Activated CD8-positive, alpha-beta memory T cell treated with anti-CD3 and anti-CD28 coated beads for 24 hours (primary cell): Measurements from ENCODE around the gene TRHDE.
"Not testable (repeated sequence)": the region's sequence is repeated elsewhere in the genome, so short reads cannot be mapped to it uniquely, and the experiment has no call there.

Experiments
- DNase-seq: peaks from one replicate; pipeline ENCODE4 v3.0.0-alpha.2; 2020

The TRHDE gene

GRCh38 chr12:72453550-72453949, 181.4 kb downstream of the TRHDE start:
- DNase-seq, result no peak

DNA sequence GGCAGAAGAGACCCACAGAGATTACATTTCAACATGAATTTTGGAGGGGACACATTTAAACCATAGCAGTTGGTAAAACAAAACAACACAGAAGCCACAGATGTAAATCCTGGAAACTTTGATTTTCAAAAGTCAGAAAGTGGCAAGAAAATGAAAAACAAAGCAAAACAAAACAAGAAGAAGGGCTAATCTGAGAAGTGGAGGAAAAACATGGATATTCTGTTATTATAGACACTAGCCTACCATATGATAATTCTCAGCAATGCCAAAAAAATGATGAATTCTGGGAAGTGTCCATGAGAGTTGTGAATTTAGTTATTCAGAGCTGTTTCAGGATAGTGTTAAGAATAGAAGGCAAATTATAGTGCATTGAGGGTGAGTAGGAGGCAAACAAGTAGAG, 192.3 kb downstream of the TRHDE start:
- DNase-seq, result no peak

GRCh38 chr12:72465155-72465554, 193.0 kb downstream of the TRHDE start:
- DNase-seq, result no peak

- DNase-seq, result no peak
Measured at GRCh38 chr12:72465940-72466630, 193.9 kb downstream of the TRHDE start.

GRCh38 chr12:72467985-72468384, 195.8 kb downstream of the TRHDE start:
- DNase-seq, result no peak

DNA sequence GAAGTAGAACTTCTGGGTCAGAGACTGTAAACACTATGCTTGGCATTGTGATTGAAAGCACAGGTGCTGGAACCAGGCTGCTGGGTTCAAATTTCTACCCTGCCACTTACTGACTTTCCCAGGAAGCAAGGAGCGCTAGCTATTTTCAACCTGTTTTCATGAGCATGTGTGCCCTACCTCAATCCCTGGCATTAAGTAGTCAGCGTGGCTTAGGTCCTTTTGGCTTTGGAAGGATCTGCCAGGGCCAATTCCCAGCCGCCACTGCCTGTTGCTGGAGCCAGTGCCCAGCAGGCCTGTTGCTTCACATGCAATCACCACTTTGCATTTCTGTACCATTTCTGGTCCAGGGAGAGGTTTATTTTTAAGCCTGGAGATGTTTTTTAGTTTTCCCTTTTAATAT, 196.3 kb downstream of the TRHDE start:
- no peak for DNase-seq

- DNase-seq, result no peak
Measured at GRCh38 chr12:72471806-72472205, 199.6 kb downstream of the TRHDE start.

DNA sequence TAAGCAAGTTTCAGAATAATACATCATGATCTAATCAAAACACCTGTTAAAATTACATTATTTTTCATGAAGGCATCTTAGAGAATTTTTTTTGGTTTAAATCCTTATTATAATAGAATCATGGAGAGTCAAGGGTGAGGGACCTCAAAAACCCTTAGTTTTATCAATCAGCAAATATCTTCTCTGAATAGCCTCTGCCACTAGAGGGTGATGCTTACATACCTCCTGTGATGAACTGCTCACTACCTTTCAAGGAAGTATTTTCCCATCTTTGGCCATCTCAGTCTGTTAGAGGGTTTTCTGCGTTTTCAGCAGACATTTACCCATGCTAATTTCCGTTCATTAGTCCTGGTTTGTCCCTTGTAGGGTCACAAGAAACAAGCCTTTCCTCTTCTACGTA, 200.2 kb downstream of the TRHDE start:
- DNase-seq, result no peak

- DNase-seq, result no peak
Measured at GRCh38 chr12:72476301-72476700, 204.1 kb downstream of the TRHDE start.

GRCh38 chr12:72485017-72485701, 213.0 kb downstream of the TRHDE start:
- no peak for DNase-seq

- no peak for DNase-seq
Measured at GRCh38 chr12:72491426-72491825, 219.3 kb downstream of the TRHDE start.

DNA sequence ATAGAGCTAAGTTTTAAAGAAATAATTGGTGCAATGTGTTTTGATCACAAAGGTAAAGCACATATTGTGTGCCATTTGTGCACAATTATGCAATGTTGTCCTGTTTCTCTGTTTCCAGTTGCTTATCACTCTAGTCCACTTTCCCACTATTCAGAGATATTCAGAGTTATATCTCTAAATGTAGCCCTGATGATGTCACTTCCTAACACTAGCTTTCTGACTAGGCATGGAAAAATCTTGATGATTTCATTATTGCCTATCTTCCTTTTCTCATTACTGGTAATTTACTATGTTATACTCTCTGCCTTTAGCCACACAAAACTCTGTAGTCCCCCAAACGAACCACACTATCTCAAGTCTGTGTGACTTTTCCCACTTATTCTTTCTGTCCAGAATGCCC, 221.2 kb downstream of the TRHDE start:
- no peak for DNase-seq

- no peak for DNase-seq
Measured at GRCh38 chr12:72498354-72498753, 226.2 kb downstream of the TRHDE start.

DNA sequence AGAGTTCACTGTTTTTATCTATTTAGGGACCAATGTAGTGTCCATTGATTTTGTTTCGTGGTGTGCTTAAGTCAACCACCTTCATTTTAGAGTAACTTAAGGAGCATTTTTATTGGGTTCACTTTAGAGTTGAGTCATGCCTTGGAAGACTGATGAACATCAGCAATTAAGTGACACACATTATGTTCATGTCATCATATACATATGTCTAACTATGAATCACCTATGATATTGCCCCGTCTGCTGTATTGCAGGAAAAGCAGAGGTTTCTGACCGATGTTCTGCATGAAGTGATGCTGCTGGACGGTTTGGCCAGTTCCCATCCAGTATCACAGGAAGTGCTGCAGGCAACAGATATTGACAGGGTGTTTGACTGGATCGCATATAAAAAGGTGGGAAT, 227.1 kb downstream of the TRHDE start:
- no peak for DNase-seq

GRCh38 chr12:72502546-72502945, 230.4 kb downstream of the TRHDE start:
- DNase-seq, result no peak

GRCh38 chr12:72505227-72505626, 233.1 kb downstream of the TRHDE start:
- no peak for DNase-seq

- no peak for DNase-seq
Measured at GRCh38 chr12:72509891-72510290, 237.7 kb downstream of the TRHDE start.

DNA sequence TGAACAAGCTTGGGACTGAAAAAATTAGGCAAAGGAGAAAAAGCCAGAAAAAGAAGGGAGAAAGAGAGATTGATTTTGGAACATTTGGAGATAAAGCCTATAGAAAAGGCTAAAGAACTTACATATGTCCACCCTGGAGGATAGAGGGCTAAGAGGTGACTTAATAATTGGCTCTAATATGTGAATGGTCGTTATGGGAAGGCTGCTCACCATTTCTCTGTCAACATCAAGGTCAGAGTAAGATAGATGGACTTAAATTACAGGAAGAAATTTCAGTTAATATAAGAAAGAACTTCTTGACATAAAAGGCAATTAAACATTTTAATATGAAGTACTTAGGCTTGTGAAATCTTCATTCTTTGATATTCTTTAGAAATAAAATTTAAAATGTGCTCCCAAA, 238.6 kb downstream of the TRHDE start:
- no peak for DNase-seq

DNA sequence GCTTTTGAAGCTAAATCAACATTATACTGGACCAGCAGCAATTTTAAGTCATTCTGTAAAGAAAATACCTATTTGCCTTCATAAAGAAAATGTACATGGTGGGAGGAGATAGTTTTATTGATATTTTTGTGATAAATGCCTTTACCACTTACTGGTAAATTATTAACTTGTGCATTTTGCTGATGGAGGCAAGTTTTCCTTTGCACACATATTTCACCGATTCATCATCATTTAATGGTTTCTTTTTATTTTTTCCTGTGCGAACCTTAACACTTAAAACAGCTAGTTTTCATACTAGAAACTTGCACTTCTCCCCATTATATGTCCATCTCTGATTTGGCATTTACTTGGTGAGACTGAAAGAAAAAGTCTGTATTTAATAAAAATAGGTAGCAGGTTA, 239.3 kb downstream of the TRHDE start:
- DNase-seq, result no peak

- DNase-seq, result no peak
Measured at GRCh38 chr12:72511906-72512305, 239.7 kb downstream of the TRHDE start.

GRCh38 chr12:72520044-72520678, 248.0 kb downstream of the TRHDE start:
- not testable (repeated sequence) for DNase-seq

- no peak for DNase-seq
Measured at GRCh38 chr12:72521326-72521725, 249.2 kb downstream of the TRHDE start.

DNA sequence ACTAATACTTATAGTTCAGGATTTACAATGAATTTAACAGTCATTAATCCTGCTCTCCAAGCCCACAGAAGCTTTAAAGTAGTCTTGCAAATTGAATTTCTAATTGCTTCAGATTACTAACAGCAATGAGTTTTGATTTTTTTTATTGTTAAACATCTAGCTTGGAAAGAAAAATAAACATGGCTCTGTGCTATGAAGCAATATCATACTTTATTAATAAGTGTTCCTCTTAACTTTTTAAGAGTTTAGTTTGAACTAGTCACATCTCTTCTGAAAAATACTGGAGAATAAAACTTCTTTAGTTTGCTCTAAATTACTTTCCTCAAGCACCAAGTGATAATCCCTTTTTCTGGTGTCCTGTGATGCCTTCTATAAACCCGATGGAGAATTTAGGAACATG, 250.2 kb downstream of the TRHDE start:
- no peak for DNase-seq

GRCh38 chr12:72523754-72524153, 251.6 kb downstream of the TRHDE start:
- no peak for DNase-seq
